GM18499 (cell line): Measurements from ENCODE around the gene RAP1B.

Experiments used
- ATAC-seq: cut with Tn5 transposase; IDR thresholded peaks from one replicate; pipeline ENCODE4 v1.9.1; 2021; ENCODE audit warnings: moderate number of reproducible peaks; ENCODE audit not compliant: insufficient read depth, unreplicated experiment

RAP1B gene

DNA sequence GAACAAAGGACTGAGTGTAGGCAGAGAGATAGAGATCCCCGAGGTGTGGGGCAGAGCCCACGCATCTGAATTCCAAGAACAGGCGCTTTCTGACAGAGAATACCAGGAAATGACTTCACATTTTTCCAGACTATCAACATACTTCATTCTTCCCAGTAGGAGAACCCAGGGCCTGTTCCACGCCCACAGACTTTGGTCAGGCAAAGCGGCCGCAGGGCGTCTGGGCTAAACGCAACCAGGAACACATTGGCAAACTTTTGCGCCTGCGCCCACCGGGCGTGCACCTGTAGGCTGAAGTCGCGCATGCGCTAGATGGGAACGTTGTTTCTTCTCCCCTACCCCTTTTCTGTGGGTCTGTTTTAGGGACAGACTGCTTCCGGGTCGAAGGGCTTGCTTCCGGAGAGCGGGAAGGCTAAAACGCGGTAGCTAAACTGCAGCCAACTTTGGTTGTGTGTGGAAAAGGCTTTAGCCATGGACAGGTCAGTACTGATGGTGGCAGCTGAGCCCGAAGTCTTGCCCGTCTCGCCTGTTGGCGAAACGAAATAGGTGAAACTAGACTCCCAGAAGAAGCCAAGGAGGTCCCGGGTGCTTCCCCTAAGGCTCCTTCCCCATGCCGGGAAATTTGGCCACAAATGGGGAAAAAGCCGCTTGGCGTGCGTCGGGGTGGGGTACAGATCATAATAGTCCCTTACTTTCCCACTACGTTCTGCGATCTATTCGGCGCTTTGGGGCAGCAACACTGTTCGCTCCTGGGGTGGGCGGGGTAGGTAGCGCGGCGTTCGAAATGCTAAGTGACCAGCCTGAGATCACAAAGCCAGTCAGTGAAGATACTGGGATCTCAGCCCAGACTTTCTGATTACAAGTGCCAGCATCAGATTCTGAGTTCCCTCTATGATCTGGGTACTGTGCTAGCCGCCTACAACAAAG lies 76.2 kb downstream of the RAP1B start, which contains the start of gene NUP107:
NUP107 (plus strand) TSS at position 384 of the 927 bp plus-strand sequence; CDS start at position 472, 88 bp downstream.
- ATAC-seq: peak; percentile 94

DNA sequence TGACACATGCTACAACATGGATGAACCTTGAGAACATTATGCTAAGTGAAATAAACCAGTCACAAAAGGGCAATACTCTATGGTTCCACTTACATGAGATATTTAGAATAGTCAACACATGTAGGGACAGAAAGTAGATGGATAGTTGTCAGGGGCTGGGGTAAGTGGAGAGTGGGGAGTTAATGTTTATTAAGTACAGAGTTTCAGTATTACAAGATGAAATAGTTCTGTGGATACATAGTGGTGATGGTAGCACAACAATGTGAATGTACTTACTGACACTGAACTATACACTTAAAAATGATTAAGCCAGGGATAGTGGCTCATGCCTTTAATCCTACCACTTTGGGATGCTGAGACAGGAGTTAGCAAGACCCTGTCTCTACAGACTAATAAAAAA lies 84.8 kb downstream of the RAP1B start:
- ATAC-seq: no peak

DNA sequence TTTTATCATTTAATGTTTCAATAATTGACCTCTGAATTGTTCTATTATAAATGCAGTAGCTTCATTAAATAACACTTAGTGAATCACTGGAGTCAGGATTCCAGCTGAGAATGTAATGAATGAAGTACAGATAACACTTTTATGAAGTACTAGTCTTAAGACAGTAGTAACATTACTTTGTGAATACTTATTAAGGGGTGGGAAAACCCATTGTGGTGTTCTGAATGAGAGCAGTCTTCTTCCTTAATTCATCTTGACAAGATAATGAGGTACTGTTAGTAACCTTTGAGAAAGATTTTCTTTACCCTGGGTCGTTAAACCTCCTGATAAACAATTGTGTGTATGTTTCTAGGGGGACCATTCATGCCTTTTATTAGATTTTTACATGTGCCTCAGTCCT lies 88.8 kb downstream of the RAP1B start:
- ATAC-seq: no peak
